H1 (cell line): Measurements from ENCODE around the gene BSN. TPM values are rescaled to one million over a fixed set of nuclear protein-coding genes. Genes with fewer than 3 reads are reported as not detected.

ENCODE experiments used
- CTCF ChIA-PET: fragments of 300-600 bp; sonication (Branson Sonifier 250); formaldehyde crosslinking; loops from one replicate; lab custom pipeline; 2021; ENCODE audit not compliant: partially characterized antibody; lab: Charles Lee
- POLR2A ChIA-PET: fragments of 300-600 bp; sonication (Branson Sonifier 250); formaldehyde crosslinking; loops from one replicate; lab custom pipeline; 2021; ENCODE audit warnings: inconsistent platforms; ENCODE audit not compliant: partially characterized antibody; lab: Charles Lee
- DNase-seq, 2 experiments: peaks; one replicate each; pipeline versions ENCODE4 v3.0.0 to v3.0.0-alpha.2; 2010 to 2022; ENCODE audit warnings: low spot score in 2 of 2, low read depth in 1 of 2, mixed read lengths in 1 of 2
- FAIRE-seq: peaks from 2 replicates; lab custom pipeline; 2011; peaks lifted over from hg19 to GRCh38; lab: Jason Lieb, UNC
- H2AFZ ChIP-seq: 2 replicates; pipeline ENCODE4 v1.8.1; 2012; ENCODE audit warnings: low read length, inconsistent platforms
- H2AK5ac ChIP-seq: 2 replicates; pipeline ENCODE4 v1.6.1; 2013; ENCODE audit warnings: low read depth, low read length
- H2BK120ac ChIP-seq: replicated peaks from 2 replicates; pipeline ENCODE3; 2013; ENCODE audit warnings: low read depth, low read length, inconsistent platforms
- H2BK12ac ChIP-seq: 2 replicates; pipeline ENCODE4 v1.6.1; 2013; ENCODE audit warnings: low read depth, low read length
- H2BK15ac ChIP-seq: 2 replicates; pipeline ENCODE4 v1.6.1; 2013; ENCODE audit warnings: low read length
- H2BK20ac ChIP-seq: 2 replicates; pipeline ENCODE4 v1.6.1; 2013; ENCODE audit warnings: low read length
- H2BK5ac ChIP-seq: 2 replicates; pipeline ENCODE4 v1.6.1; 2013; ENCODE audit warnings: low read depth, low read length
- H3K14ac ChIP-seq: 2 replicates; pipeline ENCODE4 v1.6.1; 2013; ENCODE audit warnings: inconsistent platforms; ENCODE audit not compliant: insufficient read length
- H3K18ac ChIP-seq: 2 replicates; pipeline ENCODE4 v1.6.1; 2013; ENCODE audit warnings: low read length; ENCODE audit errors: extremely low read depth
- H3K23ac ChIP-seq: 2 replicates; pipeline ENCODE4 v1.6.1; 2013; ENCODE audit warnings: inconsistent platforms; ENCODE audit not compliant: insufficient read length
- H3K23me2 ChIP-seq: 2 replicates; pipeline ENCODE4 v1.6.1; 2013; ENCODE audit warnings: low read depth, low read length
- H3K27ac ChIP-seq: 2 replicates; pipeline ENCODE4 v1.6.1; 2011; ENCODE audit warnings: low read depth, low read length, inconsistent platforms
- H3K27me3 ChIP-seq, 4 experiments: replicated peaks in 1 of 4; 1 replicate in 1 of 4; 2 replicates in 3 of 4; pipeline versions ENCODE4 v1.6.1 to v1.8.1; 2011 to 2013; ENCODE audit warnings: low read length in 3 of 4, mild to moderate bottlenecking in 3 of 4, inconsistent platforms in 2 of 4, mixed read lengths in 2 of 4, moderate library complexity in 1 of 4; ENCODE audit not compliant: control insufficient read depth in 3 of 4, insufficient read depth in 3 of 4; ENCODE audit errors: extremely low read depth in 1 of 4
- H3K36me3 ChIP-seq, 4 experiments: 2 replicates each; pipeline versions ENCODE4 v1.6.1 to v1.8.1; 2011 to 2013; ENCODE audit warnings: mild to moderate bottlenecking in 4 of 4, low read length in 3 of 4, moderate library complexity in 2 of 4, control low read depth in 1 of 4, inconsistent platforms in 1 of 4; ENCODE audit not compliant: insufficient read depth in 4 of 4, control insufficient read depth in 2 of 4
- H3K4ac ChIP-seq: replicated peaks from 2 replicates; pipeline ENCODE3; 2013; ENCODE audit warnings: low read length, low read depth, mixed read lengths, inconsistent platforms; ENCODE audit not compliant: insufficient read length
- H3K4me1 ChIP-seq, 4 experiments: replicated peaks in 1 of 4; 1 replicate in 1 of 4; 2 replicates in 3 of 4; pipeline versions ENCODE4 v1.6.1 to v1.8.1; 2011 to 2013; ENCODE audit warnings: low read length in 3 of 4, inconsistent platforms in 2 of 4, mixed read lengths in 1 of 4; ENCODE audit not compliant: insufficient read depth in 4 of 4, control insufficient read depth in 3 of 4
- H3K4me2 ChIP-seq, 2 experiments: 2 replicates each; pipeline versions ENCODE4 v1.6.1 to v1.8.1; 2011 to 2013; ENCODE audit warnings: low read depth in 2 of 2, low read length in 2 of 2, control low read depth in 1 of 2, inconsistent platforms in 1 of 2, mild to moderate bottlenecking in 1 of 2; ENCODE audit not compliant: insufficient read depth in 1 of 2
- H3K4me3 ChIP-seq, 4 experiments: fragments of 200-600, 300-600 bp in 1 of 4; sonication (generic), shearing (Covaris generic), sonication (Bioruptor Twin) in 1 of 4; 2 replicates each; pipeline versions ENCODE4 v1.5.1 to v1.8.1; 2011 to 2016; ENCODE audit warnings: low read length in 4 of 4, low read depth in 3 of 4, control low read depth in 2 of 4, inconsistent platforms in 2 of 4, mild to moderate bottlenecking in 2 of 4, mixed read lengths in 1 of 4, moderate library complexity in 1 of 4; ENCODE audit not compliant: insufficient read depth in 2 of 4; ENCODE audit errors: extremely low read depth in 1 of 4
- H3K56ac ChIP-seq: replicated peaks from 2 replicates; pipeline ENCODE3; 2013; ENCODE audit warnings: low read depth, mild to moderate bottlenecking, mixed read lengths, low read length, inconsistent platforms; ENCODE audit not compliant: insufficient read length
- H3K79me1 ChIP-seq: 2 replicates; pipeline ENCODE4 v1.6.1; 2013; ENCODE audit warnings: low read depth, low read length, control low read depth
- H3K79me2 ChIP-seq, 2 experiments: 2 replicates each; pipeline versions ENCODE4 v1.6.1 to v1.8.1; 2012 to 2013; ENCODE audit warnings: low read length in 2 of 2, mild to moderate bottlenecking in 2 of 2, inconsistent platforms in 1 of 2; ENCODE audit not compliant: insufficient read depth in 2 of 2, control insufficient read depth in 1 of 2
- H3K9ac ChIP-seq, 4 experiments: replicated peaks in 1 of 4; 1 replicate in 1 of 4; 2 replicates in 3 of 4; pipeline versions ENCODE4 v1.6.1 to v1.8.1; 2011 to 2013; ENCODE audit warnings: low read depth in 3 of 4, low read length in 3 of 4, control low read depth in 2 of 4, mild to moderate bottlenecking in 2 of 4, moderate library complexity in 2 of 4, inconsistent platforms in 1 of 4; ENCODE audit errors: extremely low read depth in 1 of 4
- H3K9me3 ChIP-seq, 2 experiments: 2 replicates each; pipeline versions ENCODE4 v1.6.1 to v1.8.1; 2012 to 2013; ENCODE audit warnings: mild to moderate bottlenecking in 2 of 2, moderate library complexity in 2 of 2, control low read depth in 1 of 2, inconsistent platforms in 1 of 2, low read depth in 1 of 2, low read length in 1 of 2, mixed read lengths in 1 of 2; ENCODE audit not compliant: insufficient read depth in 2 of 2
- H4K20me1 ChIP-seq, 2 experiments: replicated peaks in 1 of 2; 2 replicates each; pipeline versions ENCODE3 to v1.8.1; 2011 to 2013; ENCODE audit warnings: inconsistent platforms in 2 of 2, low read length in 2 of 2, mild to moderate bottlenecking in 1 of 2; ENCODE audit not compliant: insufficient read depth in 2 of 2, control insufficient read depth in 1 of 2
- H4K5ac ChIP-seq: 2 replicates; pipeline ENCODE4 v1.6.1; 2013; ENCODE audit warnings: low read length, low read depth, mixed read lengths, inconsistent platforms; ENCODE audit not compliant: insufficient read length
- H4K8ac ChIP-seq: 2 replicates; pipeline ENCODE4 v1.8.0; 2013; ENCODE audit warnings: mild to moderate bottlenecking, moderate library complexity, low read length, inconsistent platforms; ENCODE audit not compliant: insufficient read depth; ENCODE audit errors: extremely low read depth
- H4K91ac ChIP-seq: replicated peaks from 2 replicates; pipeline ENCODE3; 2013; ENCODE audit warnings: low read length, mixed read lengths, inconsistent platforms; ENCODE audit not compliant: insufficient read length
- BRCA1 ChIP-seq: IDR thresholded peaks from 2 replicates; pipeline ENCODE4 v1.6.1; 2012; ENCODE audit warnings: low read depth, low read length, improper control_type of control experiment
- EGR1 ChIP-seq: IDR thresholded peaks from 2 replicates; pipeline ENCODE4 v1.6.1; 2011; ENCODE audit warnings: low read depth, low read length, borderline replicate concordance
- HDAC2 ChIP-seq, 2 experiments: fragments of 300-600 bp in 1 of 2; sonication (generic) in 1 of 2; IDR thresholded peaks; 2 replicates each; pipeline ENCODE4 v1.6.1; 2011 to 2012; ENCODE audit warnings: low read depth in 2 of 2, low read length in 2 of 2, mild to moderate bottlenecking in 2 of 2, moderate library complexity in 2 of 2, borderline replicate concordance in 1 of 2, inconsistent platforms in 1 of 2
- POLR2AphosphoS5 ChIP-seq: IDR thresholded peaks from 2 replicates; pipeline ENCODE4 v1.6.1; 2011; ENCODE audit warnings: low read depth, low read length
- POU5F1 ChIP-seq: IDR thresholded peaks from 2 replicates; pipeline ENCODE4 v1.6.1; 2011; ENCODE audit warnings: low read depth, mild to moderate bottlenecking, low read length, moderate library complexity
- RAD21 ChIP-seq, 2 experiments: IDR thresholded peaks in 1 of 2; conservative IDR thresholded peaks in 1 of 2; 2 replicates each; pipeline ENCODE4 v1.6.1; 2011; ENCODE audit warnings: low read depth in 2 of 2, low read length in 2 of 2, improper control_type of control experiment in 1 of 2, inconsistent platforms in 1 of 2, mild to moderate bottlenecking in 1 of 2, moderate library complexity in 1 of 2
- ZNF274 ChIP-seq: IDR thresholded peaks from 2 replicates; pipeline ENCODE4 v1.7.0; 2012; ENCODE audit warnings: low read length, borderline replicate concordance; ENCODE audit errors: extremely low read depth
- WGBS, 2 experiments: shearing (Covaris generic) in 1 of 2; methylation state at CpG; one replicate each; pipeline versions ENCODE4 v1.1.6 to v1.1.7; 2013 to 2015; ENCODE audit warnings: low lambda C conversion rate in 2 of 2, mixed read lengths in 2 of 2, inconsistent platforms in 1 of 2, low coverage in 1 of 2, missing lambda C conversion rate in 1 of 2; ENCODE audit not compliant: insufficient replicate concordance in 2 of 2, insufficient coverage in 1 of 2, insufficient read length in 1 of 2; ENCODE audit errors: extremely low coverage in 1 of 2, missing lambda C conversion rate in 1 of 2; 5-methylcytosine and 5-hydroxymethylcytosine counted together
- polyA plus RNA-seq, 7 experiments: library from polyadenylated mRNA; depleted of rRNA in 3 of 7; stranded (reverse) in 5 of 7; unstranded in 2 of 7; fragments of >200 nt in 5 of 7; fragments of 200-250 nt in 2 of 7; gene quantifications; 1 replicate in 5 of 7; 2 replicates in 1 of 7; 4 replicates in 1 of 7; pipeline versions ENCODE4 v1.2.1 to v1.2.3, GENCODE V29; 2011 to 2013; ENCODE audit warnings: missing spikeins in 2 of 7, mixed read lengths in 2 of 7
- total RNA-seq: library from RNA; stranded (reverse); fragmentation: NEBNext Ultra II Directional; extraction: Animal tissue kit (Norgen Biotek cat#: 25700); gene quantifications from 2 replicates; pipeline ENCODE4 v1.2.1, GENCODE V29; 2021
- TF ChIP-seq, protein P1 (sequence below): IDR thresholded peaks from 2 replicates; pipeline ENCODE4 v1.6.1; 2012; ENCODE audit warnings: inconsistent platforms
- TF ChIP-seq, protein P2 (sequence below): IDR thresholded peaks from 2 replicates; pipeline ENCODE4 v1.6.1; 2012; ENCODE audit warnings: low read length, inconsistent platforms

Gene BSN
- total and polyA plus RNA-seq, 2 of the 8 experiments (the other 6 are each of a cell fraction or from before 2014, with no cell fraction given) = 0.60 to 3.0 TPM

DNA sequence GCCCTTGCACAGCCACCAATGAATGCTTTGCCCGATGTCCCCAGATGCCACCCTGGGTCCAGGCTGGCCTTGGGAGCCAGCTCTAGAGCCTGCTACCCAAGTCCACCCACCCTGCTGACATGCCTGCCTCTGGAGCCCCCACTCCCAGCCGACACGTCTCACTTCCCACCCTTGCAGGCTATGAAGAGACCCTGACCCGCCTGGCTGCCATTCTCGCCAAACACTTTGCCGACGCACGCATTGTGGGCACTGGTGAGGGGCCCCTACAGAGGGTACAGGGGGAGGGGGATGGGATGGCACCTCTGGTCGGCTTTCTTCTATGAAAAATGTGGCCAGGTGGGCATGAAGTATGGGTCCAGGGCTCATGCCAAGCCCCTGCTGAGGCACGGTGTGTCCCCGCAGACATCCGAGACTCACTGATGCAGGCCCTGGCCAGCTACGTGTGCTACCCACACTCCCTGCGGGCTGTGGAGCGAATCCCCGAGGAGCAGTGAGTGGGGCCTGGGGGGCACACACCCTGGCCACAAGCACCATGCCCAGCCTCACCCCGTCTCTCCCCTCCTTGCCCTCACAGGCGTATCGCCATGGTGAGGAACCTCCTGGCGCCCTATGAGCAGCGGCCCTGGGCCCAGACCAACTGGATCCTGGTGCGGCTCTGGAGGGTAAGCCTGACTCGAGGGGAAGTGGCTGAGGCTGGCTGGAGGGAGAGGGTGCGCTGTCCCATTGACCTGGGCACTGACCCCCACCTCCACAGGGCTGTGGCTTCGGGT is 159.2 kb downstream of the BSN start:
- no peak overlapping the region for H3K4me2 ChIP-seq
- H2BK12ac ChIP-seq = no peak overlapping the region
- no peaks in the 10 kb centered on the region for H3K27me3 ChIP-seq
- H3K18ac ChIP-seq = no peak overlapping the region
- FAIRE-seq (no peak), DNase-seq (peak in 1 of 2 experiments; percentile 44)
- H4K91ac ChIP-seq = no peak overlapping the region
- H3K4ac ChIP-seq = no peak overlapping the region
- H2BK20ac ChIP-seq = no peak overlapping the region
- H2BK5ac ChIP-seq = no peak overlapping the region
- no peaks in the 10 kb centered on the region; the same call in 1 of the 2 replicates for H3K23me2 ChIP-seq
- no peak overlapping the region for H3K56ac ChIP-seq
- H3K9ac ChIP-seq = peak overlapping the region in 1 of 4 experiments; percentile 21; a peak in 1 of 7 replicates
- H2AK5ac ChIP-seq = no peak overlapping the region
- peaks cover 0 to 8% of the 10 kb centered on the region in 2 experiments for H4K20me1 ChIP-seq
- peaks cover 0 to 6% (median 5%) of the 10 kb centered on the region in 4 experiments; a peak in 5 of 7 replicates for H3K4me1 ChIP-seq
- ChIA-PET POLR2A (interaction anchor here (0.7 to 3.8 kb wide), 7 partner anchors 9 to 59 kb away, joined by 3 to 41 read pairs (median 6); partner anchors contain the start of genes AMIGO3 and GMPPB), CTCF (interaction anchor here (0.6 to 3.7 kb wide), 5 partner anchors 12 to 125 kb away, joined by 3 to 55 read pairs (median 3); no protein-coding TSS in a partner anchor)
- H2BK120ac ChIP-seq = no peak overlapping the region
- H2AFZ ChIP-seq = no peak overlapping the region
- H3K79me2 ChIP-seq = no peaks in the 10 kb centered on the region
- H3K23ac ChIP-seq = no peak overlapping the region
- no peak overlapping the region for H2BK15ac ChIP-seq
- H3K4me3 ChIP-seq = no peak overlapping the region
- 88% methylated on average over 19 of the region's 25 CpGs; no CpG with 5 or more reads in 1 of the 2 experiments for WGBS, 2 experiments
- H3K27ac ChIP-seq = no peak overlapping the region
- no peaks in the 10 kb centered on the region; a peak in 1 of 8 replicates for H3K36me3 ChIP-seq
- no peak overlapping the region for H3K14ac ChIP-seq
- H3K9me3 ChIP-seq = no peaks in the 10 kb centered on the region
- no peak overlapping the region; the same call in 1 of the 2 replicates for H4K8ac ChIP-seq
- H4K5ac ChIP-seq = no peak overlapping the region
- no peaks in the 10 kb centered on the region for H3K79me1 ChIP-seq
- TF ChIP-seq POLR2AphosphoS5 (no peak), ZNF274 (no peak), BRCA1 (no peak), POU5F1 (no peak), RAD21 (IDR thresholded peaks at IDR 0.05 in 1 of 2, conservative IDR thresholded peaks at IDR 0.05 in 1 of 2; ENCODE audit: low read depth in 2 of 2, low read length in 2 of 2) (no peak), EGR1 (no peak), HDAC2 (IDR thresholded peaks at IDR 0.05; ENCODE audit: borderline replicate concordance in 1 of 2, low read depth in 2 of 2, low read length in 2 of 2) (no peak)
- TF ChIP-seq, protein P1, sequence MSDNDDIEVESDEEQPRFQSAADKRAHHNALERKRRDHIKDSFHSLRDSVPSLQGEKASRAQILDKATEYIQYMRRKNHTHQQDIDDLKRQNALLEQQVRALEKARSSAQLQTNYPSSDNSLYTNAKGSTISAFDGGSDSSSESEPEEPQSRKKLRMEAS = no peak
- TF ChIP-seq, protein P2, sequence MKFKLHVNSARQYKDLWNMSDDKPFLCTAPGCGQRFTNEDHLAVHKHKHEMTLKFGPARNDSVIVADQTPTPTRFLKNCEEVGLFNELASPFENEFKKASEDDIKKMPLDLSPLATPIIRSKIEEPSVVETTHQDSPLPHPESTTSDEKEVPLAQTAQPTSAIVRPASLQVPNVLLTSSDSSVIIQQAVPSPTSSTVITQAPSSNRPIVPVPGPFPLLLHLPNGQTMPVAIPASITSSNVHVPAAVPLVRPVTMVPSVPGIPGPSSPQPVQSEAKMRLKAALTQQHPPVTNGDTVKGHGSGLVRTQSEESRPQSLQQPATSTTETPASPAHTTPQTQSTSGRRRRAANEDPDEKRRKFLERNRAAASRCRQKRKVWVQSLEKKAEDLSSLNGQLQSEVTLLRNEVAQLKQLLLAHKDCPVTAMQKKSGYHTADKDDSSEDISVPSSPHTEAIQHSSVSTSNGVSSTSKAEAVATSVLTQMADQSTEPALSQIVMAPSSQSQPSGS = no peak
